ENCODE results near the gene RIIAD1.

DNA sequence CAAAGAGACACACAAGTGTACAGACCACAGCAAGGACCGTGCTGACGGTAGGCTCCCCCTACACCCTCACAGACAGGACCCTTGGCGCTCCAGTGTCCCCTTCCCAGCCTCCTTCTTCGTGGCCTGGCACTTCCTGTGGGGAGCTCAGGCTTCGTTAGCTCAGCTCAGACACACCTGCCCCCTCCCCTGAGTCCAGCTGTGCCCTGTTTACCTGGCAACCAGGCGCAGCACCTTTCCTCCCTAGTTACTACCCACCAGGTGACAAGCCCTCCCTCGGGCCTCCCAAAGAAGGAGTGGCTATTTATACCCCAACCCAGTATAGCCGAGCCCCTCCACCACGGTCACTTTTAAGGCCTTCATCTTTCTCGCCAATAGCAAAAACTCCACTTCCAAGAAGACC, 9.4 kb upstream of the RIIAD1 start:
- no peak for TF ChIP-seq CTCF (IDR thresholded peaks at IDR 0.05)
- no peak for TF ChIP-seq POLR2A (IDR thresholded peaks at IDR 0.05)
